ENCODE measurements around the gene OCIAD1.

OCIAD1 gene

DNA sequence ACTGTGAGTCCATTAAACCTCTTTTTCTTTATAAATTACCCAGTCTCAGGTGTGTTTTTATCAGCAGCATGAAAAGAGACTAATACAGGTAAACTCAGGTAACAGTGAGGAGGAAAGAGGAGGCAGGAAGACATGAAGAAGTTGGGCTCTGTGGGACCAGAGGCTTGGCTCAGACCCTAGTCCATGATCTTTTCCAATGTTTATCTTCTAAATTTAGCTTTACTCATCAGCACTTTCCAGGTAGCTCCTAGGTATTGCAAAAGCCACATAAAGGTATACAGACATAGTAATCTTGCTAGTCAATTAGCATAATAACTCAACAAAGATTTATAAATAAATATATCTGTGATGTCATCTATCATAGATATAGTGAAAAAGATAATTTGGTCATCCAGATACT is 39.6 kb upstream of the OCIAD1 start:
- CTCF ChIA-PET: no interaction called here
- POLR2A ChIA-PET: no interaction called here
- no peak for TF ChIP-seq FOXK2 (IDR thresholded peaks at IDR 0.05)
- no peak for TF ChIP-seq ARNT (IDR thresholded peaks at IDR 0.05)
- TF ChIP-seq, protein P1, sequence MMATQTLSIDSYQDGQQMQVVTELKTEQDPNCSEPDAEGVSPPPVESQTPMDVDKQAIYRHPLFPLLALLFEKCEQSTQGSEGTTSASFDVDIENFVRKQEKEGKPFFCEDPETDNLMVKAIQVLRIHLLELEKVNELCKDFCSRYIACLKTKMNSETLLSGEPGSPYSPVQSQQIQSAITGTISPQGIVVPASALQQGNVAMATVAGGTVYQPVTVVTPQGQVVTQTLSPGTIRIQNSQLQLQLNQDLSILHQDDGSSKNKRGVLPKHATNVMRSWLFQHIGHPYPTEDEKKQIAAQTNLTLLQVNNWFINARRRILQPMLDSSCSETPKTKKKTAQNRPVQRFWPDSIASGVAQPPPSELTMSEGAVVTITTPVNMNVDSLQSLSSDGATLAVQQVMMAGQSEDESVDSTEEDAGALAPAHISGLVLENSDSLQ (IDR thresholded peaks at IDR 0.05): no peak
- no peak for TF ChIP-seq SP1 (IDR thresholded peaks at IDR 0.05)
- no peak for TF ChIP-seq FOXM1 (IDR thresholded peaks at IDR 0.05; ENCODE audit: borderline replicate concordance)
- no peak for TF ChIP-seq HDGF (IDR thresholded peaks at IDR 0.05; ENCODE audit: borderline replicate concordance)
- TF ChIP-seq TARDBP (IDR thresholded peaks at IDR 0.05): no peak
- TF ChIP-seq L3MBTL2 (conservative IDR thresholded peaks at IDR 0.05): no peak
- TF ChIP-seq SUZ12 (IDR thresholded peaks at IDR 0.05): no peak
- TF ChIP-seq CTBP1 (IDR thresholded peaks at IDR 0.05; ENCODE audit: borderline replicate concordance): no peak
- TF ChIP-seq FOXA1 (IDR thresholded peaks at IDR 0.05): no peak
- TF ChIP-seq LEF1 (IDR thresholded peaks at IDR 0.05; ENCODE audit: borderline replicate concordance): no peak
- no peak for TF ChIP-seq ELF4 (IDR thresholded peaks at IDR 0.05)
- no peak for TF ChIP-seq ZNF384 (IDR thresholded peaks at IDR 0.05)
- no peak for TF ChIP-seq BHLHE40 (IDR thresholded peaks at IDR 0.05; ENCODE audit: borderline replicate concordance)
- no peak for TF ChIP-seq NFRKB (IDR thresholded peaks at IDR 0.05)
- DNase-seq (ENCODE audit: extremely low spot score): no peak

DNA sequence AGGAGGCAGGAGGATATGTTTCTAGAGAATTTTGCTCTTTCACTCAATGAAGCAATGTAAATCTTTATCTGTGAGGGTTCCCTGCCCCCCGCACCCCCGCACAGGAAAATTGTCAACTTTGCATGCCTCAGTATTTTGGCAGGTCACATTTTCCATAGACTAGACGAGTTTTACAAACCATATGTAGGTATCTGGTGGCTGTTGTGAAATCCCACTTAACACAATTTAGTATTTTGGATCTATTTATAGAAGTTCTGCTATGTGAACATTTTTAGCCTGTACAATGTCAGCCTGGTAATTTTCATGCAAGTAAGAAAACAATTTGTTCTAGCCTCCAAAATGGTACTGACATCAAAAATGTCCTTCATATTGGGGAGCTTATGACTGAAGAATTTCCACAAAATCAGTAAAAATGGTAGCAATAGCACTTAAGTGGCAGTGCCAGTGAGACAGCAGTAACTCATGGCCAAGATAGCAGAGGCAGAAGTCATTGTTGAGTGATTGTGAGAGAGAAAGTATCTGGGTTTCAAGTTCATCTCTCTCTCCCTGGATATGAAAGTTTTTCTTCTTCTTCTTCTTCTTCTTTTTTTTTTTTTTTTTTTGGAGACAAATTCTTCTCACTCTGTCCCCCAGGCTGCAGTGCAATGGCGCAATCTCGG is 38.4 kb upstream of the OCIAD1 start:
- no peak for DNase-seq (ENCODE audit: extremely low spot score)
- POLR2A ChIA-PET: no interaction called here
- no peak for TF ChIP-seq CTBP1 (IDR thresholded peaks at IDR 0.05; ENCODE audit: borderline replicate concordance)
- no peak for TF ChIP-seq SP1 (IDR thresholded peaks at IDR 0.05)
- TF ChIP-seq ELF4 (IDR thresholded peaks at IDR 0.05): no peak
- TF ChIP-seq L3MBTL2 (conservative IDR thresholded peaks at IDR 0.05): no peak
- no peak for TF ChIP-seq TARDBP (IDR thresholded peaks at IDR 0.05)
- no peak for TF ChIP-seq NFRKB (IDR thresholded peaks at IDR 0.05)
- TF ChIP-seq FOXK2 (IDR thresholded peaks at IDR 0.05): no peak
- no peak for TF ChIP-seq FOXA1 (IDR thresholded peaks at IDR 0.05)
- TF ChIP-seq BHLHE40 (IDR thresholded peaks at IDR 0.05; ENCODE audit: borderline replicate concordance): no peak
- TF ChIP-seq FOXM1 (IDR thresholded peaks at IDR 0.05; ENCODE audit: borderline replicate concordance): no peak
- TF ChIP-seq, protein P1 (IDR thresholded peaks at IDR 0.05): no peak
- TF ChIP-seq ARNT (IDR thresholded peaks at IDR 0.05): no peak
- TF ChIP-seq ZNF384 (IDR thresholded peaks at IDR 0.05): no peak
- TF ChIP-seq HDGF (IDR thresholded peaks at IDR 0.05; ENCODE audit: borderline replicate concordance): no peak
- no peak for TF ChIP-seq LEF1 (IDR thresholded peaks at IDR 0.05; ENCODE audit: borderline replicate concordance)
- CTCF ChIA-PET: no interaction called here

GRCh38 chr4:48795108-48795507 is 35.8 kb upstream of the OCIAD1 start:
- TF ChIP-seq FOXK2 (IDR thresholded peaks at IDR 0.05) (no peak), CTBP1 (IDR thresholded peaks at IDR 0.05; ENCODE audit: borderline replicate concordance) (no peak), TARDBP (IDR thresholded peaks at IDR 0.05) (no peak), HDGF (IDR thresholded peaks at IDR 0.05; ENCODE audit: borderline replicate concordance) (no peak), FOXA1 (IDR thresholded peaks at IDR 0.05) (no peak), ZNF384 (IDR thresholded peaks at IDR 0.05) (no peak), L3MBTL2 (conservative IDR thresholded peaks at IDR 0.05) (no peak), SUZ12 (IDR thresholded peaks at IDR 0.05) (no peak)
- DNase-seq (ENCODE audit: extremely low spot score): no peak
- POLR2A ChIA-PET: no interaction called here
- CTCF ChIA-PET: no interaction called here

GRCh38 chr4:48796191-48796926 is 34.5 kb upstream of the OCIAD1 start:
- POLR2A ChIA-PET: no interaction called here
- DNase-seq (ENCODE audit: extremely low spot score): no peak
- CTCF ChIA-PET: no interaction called here
- TF ChIP-seq SUZ12 (IDR thresholded peaks at IDR 0.05): no peak

DNA sequence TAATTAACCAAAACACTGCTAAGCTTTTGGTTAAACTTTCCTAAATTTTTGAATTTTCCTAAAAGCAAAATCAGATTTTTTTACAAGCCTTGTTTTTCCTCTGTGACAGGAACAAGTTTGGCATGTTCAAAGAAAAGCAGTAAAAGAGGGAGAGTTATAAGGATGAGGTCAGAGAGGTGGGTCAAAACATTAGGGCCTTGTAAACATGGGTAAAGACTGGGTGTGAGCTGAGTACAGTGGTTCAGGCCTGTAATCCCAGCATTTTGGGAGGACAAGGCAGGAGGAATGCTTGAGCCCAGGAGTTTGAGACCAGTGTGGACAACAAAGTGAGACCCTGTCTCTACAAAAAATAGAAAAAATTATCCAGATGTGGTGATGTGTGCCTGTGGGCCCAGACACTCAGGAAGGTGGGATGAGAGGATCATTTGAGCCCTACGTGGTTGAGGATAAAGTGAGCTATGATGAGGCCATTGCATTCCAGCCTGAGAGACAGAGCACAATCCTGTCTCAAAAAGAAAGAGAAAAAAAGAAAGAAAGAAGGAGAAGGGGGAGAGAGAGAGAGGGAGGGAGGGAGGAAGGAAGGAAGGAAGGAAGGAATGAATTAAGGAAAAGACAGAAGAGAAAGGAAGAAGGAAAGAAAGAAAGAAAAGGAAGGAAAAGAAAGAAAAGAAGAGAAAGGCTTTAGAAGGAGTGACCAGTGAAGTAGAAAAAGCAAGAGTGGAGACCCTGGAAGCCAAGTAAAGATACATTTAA is 33.8 kb upstream of the OCIAD1 start:
- TF ChIP-seq TARDBP (IDR thresholded peaks at IDR 0.05): no peak
- no peak for DNase-seq (ENCODE audit: extremely low spot score)
- ChIA-PET POLR2A (no interaction called here), CTCF (no interaction called here)

DNA sequence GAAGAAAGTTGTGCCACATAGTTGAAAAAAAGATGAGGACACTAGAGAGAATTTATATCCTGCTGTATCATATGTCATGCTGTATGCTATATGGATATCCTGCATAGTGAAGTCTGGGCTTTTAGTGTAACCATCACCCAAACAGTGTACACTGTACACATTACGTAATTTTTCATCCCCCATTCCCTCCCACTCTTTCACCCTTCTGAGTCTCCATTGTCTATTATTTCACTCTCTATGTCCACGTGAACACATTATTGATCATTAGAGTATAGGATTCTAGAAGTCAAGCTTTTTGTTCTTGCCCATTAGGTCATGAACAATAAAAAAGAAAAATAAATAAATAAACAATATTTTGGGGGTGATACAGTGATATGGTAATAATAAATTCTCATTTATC is 32.8 kb upstream of the OCIAD1 start:
- CTCF ChIA-PET: no interaction called here
- POLR2A ChIA-PET: no interaction called here
- TF ChIP-seq FOXK2 (IDR thresholded peaks at IDR 0.05) (no peak), FOXM1 (IDR thresholded peaks at IDR 0.05; ENCODE audit: borderline replicate concordance) (no peak), LEF1 (IDR thresholded peaks at IDR 0.05; ENCODE audit: borderline replicate concordance) (no peak), NFRKB (IDR thresholded peaks at IDR 0.05) (no peak), FOXA1 (IDR thresholded peaks at IDR 0.05) (no peak), SUZ12 (IDR thresholded peaks at IDR 0.05) (no peak), SP1 (IDR thresholded peaks at IDR 0.05) (no peak), HDGF (IDR thresholded peaks at IDR 0.05; ENCODE audit: borderline replicate concordance) (no peak), ELF4 (IDR thresholded peaks at IDR 0.05) (no peak), ZNF384 (IDR thresholded peaks at IDR 0.05) (no peak), TARDBP (IDR thresholded peaks at IDR 0.05) (no peak)
- TF ChIP-seq, protein P1 (IDR thresholded peaks at IDR 0.05): no peak
- DNase-seq (ENCODE audit: extremely low spot score): no peak

All from HEK293T (cell line).